Liver (tissue), 9 donors: ENCODE results near the gene BRCA1. TPM values are rescaled to one million over a fixed set of nuclear protein-coding genes. Genes with fewer than 3 reads are reported as not detected.

Source experiments
- DNase-seq: peaks from one replicate; pipeline ENCODE4 v3.0.0-alpha.2; 2017; ENCODE audit warnings: low spot score
- H3K27ac ChIP-seq, 2 donors: one replicate each; pipeline ENCODE4 v1.7.0; 2013; ENCODE audit warnings: inconsistent platforms in 2 of 2, low read length in 2 of 2, control low read depth in 1 of 2, low read depth in 1 of 2, mild to moderate bottlenecking in 1 of 2
- H3K27me3 ChIP-seq, 4 donors: one replicate each; pipeline versions ENCODE4 v1.6.1 to v1.7.0; 2013; ENCODE audit warnings: low read length in 3 of 4, inconsistent platforms in 1 of 4, mild to moderate bottlenecking in 1 of 4, moderate library complexity in 1 of 4; ENCODE audit not compliant: control insufficient read depth in 4 of 4, insufficient read depth in 4 of 4
- H3K36me3 ChIP-seq, 4 donors: one replicate each; pipeline versions ENCODE4 v1.6.1 to v1.7.0; 2013; ENCODE audit warnings: low read length in 3 of 4, mild to moderate bottlenecking in 3 of 4, low read depth in 1 of 4, moderate library complexity in 1 of 4; ENCODE audit not compliant: control insufficient read depth in 4 of 4, insufficient read depth in 3 of 4
- H3K4me1 ChIP-seq, 4 donors: one replicate each; pipeline versions ENCODE4 v1.6.1 to v1.7.0; 2013; ENCODE audit warnings: low read length in 3 of 4, mild to moderate bottlenecking in 3 of 4, moderate library complexity in 1 of 4; ENCODE audit not compliant: control insufficient read depth in 4 of 4, insufficient read depth in 4 of 4
- H3K4me3 ChIP-seq, 3 donors: one replicate each; pipeline versions ENCODE4 v1.6.1 to v1.7.0; 2013; ENCODE audit warnings: low read length in 3 of 3, control low read depth in 1 of 3, low read depth in 1 of 3, mild to moderate bottlenecking in 1 of 3
- H3K9ac ChIP-seq, 2 donors: one replicate each; pipeline ENCODE4 v1.7.0; 2013; ENCODE audit warnings: low read length in 2 of 2, mild to moderate bottlenecking in 2 of 2, moderate library complexity in 2 of 2, control low read depth in 1 of 2, low read depth in 1 of 2
- H3K9me3 ChIP-seq, 4 donors: one replicate each; pipeline versions ENCODE4 v1.6.1 to v1.7.0; 2013; ENCODE audit warnings: low read length in 3 of 4; ENCODE audit not compliant: control insufficient read depth in 4 of 4
- EGR1 ChIP-seq, 2 donors: IDR thresholded peaks; 2 replicates each; pipeline ENCODE4 v1.6.1; 2016 to 2018; ENCODE audit warnings: antibody characterized with exemption in 2 of 2, low read depth in 2 of 2
- FOXA2 ChIP-seq: IDR thresholded peaks from 2 replicates; pipeline ENCODE4 v1.6.1; 2016; ENCODE audit warnings: antibody characterized with exemption
- HNF4A ChIP-seq, 2 donors: conservative IDR thresholded peaks; 2 replicates each; pipeline ENCODE4 v1.6.1; 2016; ENCODE audit warnings: antibody characterized with exemption in 2 of 2, mild to moderate bottlenecking in 2 of 2
- JUND ChIP-seq, 2 donors: IDR thresholded peaks; 2 replicates each; pipeline ENCODE4 v1.6.1; 2016; ENCODE audit warnings: antibody characterized with exemption in 2 of 2
- MAX ChIP-seq: IDR thresholded peaks from 2 replicates; pipeline ENCODE4 v1.6.1; 2016; ENCODE audit warnings: antibody characterized with exemption
- RAD21 ChIP-seq, 2 donors: IDR thresholded peaks; 2 replicates each; pipeline ENCODE4 v1.6.1; 2016; ENCODE audit warnings: antibody characterized with exemption in 2 of 2, mild to moderate bottlenecking in 2 of 2
- REST ChIP-seq: IDR thresholded peaks from 2 replicates; pipeline ENCODE4 v1.6.1; 2016; ENCODE audit warnings: antibody characterized with exemption, mild to moderate bottlenecking
- RXRA ChIP-seq, 2 donors: IDR thresholded peaks; 2 replicates each; pipeline ENCODE4 v1.6.1; 2017 to 2018; ENCODE audit warnings: antibody characterized with exemption in 2 of 2, mild to moderate bottlenecking in 1 of 2
- TAF1 ChIP-seq: conservative IDR thresholded peaks from 2 replicates; pipeline ENCODE4 v1.6.1; 2016; ENCODE audit warnings: antibody characterized with exemption, mild to moderate bottlenecking
- YY1 ChIP-seq: IDR thresholded peaks from 2 replicates; pipeline ENCODE4 v1.6.1; 2016; ENCODE audit warnings: antibody characterized with exemption, mild to moderate bottlenecking
- WGBS: extraction: QIAGEN DNeasy Blood & Tissue Kit; methylation state at CpG from one replicate; pipeline ENCODE4 v1.1.7; 2013; 5-methylcytosine and 5-hydroxymethylcytosine counted together
- polyA plus RNA-seq, 2 donors: library from polyadenylated mRNA; stranded (reverse) in 1 of 2; unstranded in 1 of 2; fragments of 200-250 nt in 1 of 2; fragments of >200 nt in 1 of 2; fragmentation: Nextera tagmentation in 1 of 2; extraction: Ambion mirVana in 1 of 2; gene quantifications; one replicate each; pipeline versions ENCODE4 v1.2.1 to v1.2.3, GENCODE V29; 2013 to 2015
- total RNA-seq, 2 donors: library from RNA; depleted of rRNA; stranded (reverse); fragments of >200 nt; gene quantifications; one replicate each; pipeline ENCODE4 v1.2.3, GENCODE V29; 2014
- donor health status: healthy.
- donor health status: healthy.
- donor health status: healthy.
- donor health status: healthy.
- donor health status: healthy.

BRCA1 gene
- total and polyA plus RNA-seq, 4 donors: 1.5 to 18.6 (median 12.8) TPM

GRCh38 chr17:43024407-43025289 is 100.5 kb downstream of the BRCA1 start, which contains the start of gene RND2 (continued):
- no peak for TF ChIP-seq TAF1
- TF ChIP-seq RXRA (IDR thresholded peaks at IDR 0.05): peak; percentile 42 to 61
- TF ChIP-seq REST: no peak
- peak; percentile 54 for TF ChIP-seq MAX
- peak; percentile 47 to 80 for TF ChIP-seq JUND (IDR thresholded peaks at IDR 0.05)

GRCh38 chr17:43021741-43022512 is 103.2 kb downstream of the BRCA1 start, which contains the start of gene VAT1:
Gene VAT1, minus strand, starts transcription at chr17:43022385. Its CDS starts 63 bp downstream, at chr17:43022322.
- Histone ChIP-seq H3K36me3 (no peaks in the 10 kb centered on the region), H3K27me3 (no peaks in the 10 kb centered on the region), H3K9me3 (no peaks in the 10 kb centered on the region), H3K4me3 (peak within 1 kb of the TSS; percentile 59 to 92 (median 85)), H3K4me1 (peaks cover 6 to 30% (median 18%) of the 10 kb centered on the region in 4 donors), H3K27ac (peak within 1 kb of the TSS; percentile 70 to 80), H3K9ac (peak within 1 kb of the TSS in 1 of 2 donors; percentile 36)
- DNase-seq: peak; percentile 81
- WGBS: under 1% methylated on average over 80 of the region's 80 CpGs
- TF ChIP-seq FOXA2: no peak
- peak; percentile 13 for TF ChIP-seq REST
- TF ChIP-seq RAD21 (IDR thresholded peaks at IDR 0.05): peak; percentile 39 to 41
- TF ChIP-seq HNF4A (conservative IDR thresholded peaks at IDR 0.05): no peak
- no peak for TF ChIP-seq JUND (IDR thresholded peaks at IDR 0.05)
- no peak for TF ChIP-seq YY1
- TF ChIP-seq EGR1 (IDR thresholded peaks at IDR 0.05; ENCODE audit: low read depth in 2 of 2): no peak
